ENCODE measurements around the gene KCNH3.

GRCh38 chr12:49557917-49558215 is 19.0 kb downstream of the KCNH3 start:
- peak in 2 of 7 experiments; percentile 6 to 17 for TF ChIP-seq CTCF (IDR thresholded peaks at IDR 0.05)
- no peak for TF ChIP-seq POLR2A (IDR thresholded peaks at IDR 0.05)
